Testis (tissue), 3 donors: Measurements from ENCODE around the gene ARHGAP31. TPM values are rescaled to one million over a fixed set of nuclear protein-coding genes. Genes with fewer than 3 reads are reported as not detected.
"Not testable (repeated sequence)": the region's sequence is repeated elsewhere in the genome, so short reads cannot be mapped to it uniquely, and the experiment has no call there.

Source experiments
- DNase-seq: peaks from one replicate; pipeline ENCODE4 v3.0.0-alpha.2; 2019
- H3K27ac ChIP-seq, 2 donors: fragments of 200-600 bp; sonication (generic); one replicate each; pipeline ENCODE4 v1.5.1; 2019
- H3K27me3 ChIP-seq: fragments of 200-600 bp; sonication (generic); one replicate; pipeline ENCODE4 v1.5.1; 2019
- H3K36me3 ChIP-seq: fragments of 200-600 bp; sonication (generic); one replicate; pipeline ENCODE4 v1.5.1; 2017; ENCODE audit warnings: low read depth; ENCODE audit errors: missing control alignments
- H3K4me1 ChIP-seq: fragments of 200-600 bp; sonication (generic); one replicate; pipeline ENCODE4 v1.5.1; 2019
- H3K4me3 ChIP-seq, 2 donors: fragments of 200-600 bp; sonication (generic); one replicate each; pipeline ENCODE4 v1.5.1; 2017 to 2019
- H3K9me3 ChIP-seq: fragments of 200-600 bp; sonication (generic); one replicate; pipeline ENCODE4 v1.5.1; 2017
- POLR2A ChIP-seq: fragments of 450-650 bp; IDR thresholded peaks from one replicate; pipeline ENCODE4 v1.6.1; 2017; ENCODE audit warnings: antibody characterized with exemption, mild to moderate bottlenecking, moderate library complexity
- WGBS, 2 donors: methylation state at CpG; one replicate each; pipeline ENCODE4 v1.1.5; 2018; 5-methylcytosine and 5-hydroxymethylcytosine counted together
- intact Hi-C: fragments of 100-400 bp; cut with DNase I; formaldehyde crosslinking; loops from one replicate; pipeline ENCODE4 v1.15.1; 2023; ENCODE audit warnings: low total_unique reads
- polyA plus RNA-seq: library from polyadenylated mRNA; stranded (reverse); fragments of 350-450 nt; fragmentation: Illumina TruSeq; extraction: RNeasy Lipid Tissue Mini Kit (QIAGEN cat#74804); gene quantifications from one replicate; pipeline ENCODE4 v1.2.3, GENCODE V29; 2014; ENCODE audit warnings: low read depth, low replicate concordance; ENCODE audit not compliant: insufficient read depth
- total RNA-seq, 2 donors: library from RNA; depleted of rRNA; stranded (reverse); fragments of >200 nt; gene quantifications; one replicate each; pipeline ENCODE4 v1.2.3, GENCODE V29; 2016
- TF ChIP-seq, protein P1 (sequence below), 3 experiments: fragments of 450-650 bp in 2 of 3; fragments of 200-600 bp in 1 of 3; sonication (generic) in 1 of 3; IDR thresholded peaks; one replicate each; pipeline ENCODE4 v1.5.1; 2016 to 2019; ENCODE audit warnings: antibody characterized with exemption in 3 of 3, mild to moderate bottlenecking in 2 of 3, moderate library complexity in 1 of 3

The ARHGAP31 gene
- total and polyA plus RNA-seq, 3 donors from 2014 or later, result 5.2 to 6.2 (median 5.6) TPM

DNA sequence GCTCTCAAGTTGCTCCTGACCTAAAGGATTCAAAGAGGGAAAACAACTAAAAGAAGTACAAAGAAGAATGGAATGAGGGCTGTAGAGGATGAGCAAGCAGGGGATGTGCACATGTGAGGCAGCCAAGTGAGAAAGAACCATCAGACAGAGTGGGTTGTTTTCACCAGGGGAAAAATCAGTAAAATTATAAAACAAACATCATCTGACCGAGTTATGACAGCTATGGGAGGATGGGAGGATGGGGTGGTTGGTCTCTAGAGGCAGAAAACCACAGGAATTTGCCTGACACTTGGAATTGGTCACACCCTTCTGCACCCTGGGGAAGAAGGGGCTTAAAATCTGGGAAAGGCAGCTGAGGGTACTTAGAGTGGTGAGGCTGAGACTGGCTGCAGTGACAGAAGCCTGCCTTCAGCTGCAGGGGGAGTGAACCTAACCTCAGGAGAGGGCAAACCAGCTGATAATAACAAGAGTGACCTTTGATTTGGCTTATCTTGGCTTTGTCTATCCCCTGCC, 10.1 kb downstream of the ARHGAP31 start:
- no peak for TF ChIP-seq POLR2A
- TF ChIP-seq, protein P1, sequence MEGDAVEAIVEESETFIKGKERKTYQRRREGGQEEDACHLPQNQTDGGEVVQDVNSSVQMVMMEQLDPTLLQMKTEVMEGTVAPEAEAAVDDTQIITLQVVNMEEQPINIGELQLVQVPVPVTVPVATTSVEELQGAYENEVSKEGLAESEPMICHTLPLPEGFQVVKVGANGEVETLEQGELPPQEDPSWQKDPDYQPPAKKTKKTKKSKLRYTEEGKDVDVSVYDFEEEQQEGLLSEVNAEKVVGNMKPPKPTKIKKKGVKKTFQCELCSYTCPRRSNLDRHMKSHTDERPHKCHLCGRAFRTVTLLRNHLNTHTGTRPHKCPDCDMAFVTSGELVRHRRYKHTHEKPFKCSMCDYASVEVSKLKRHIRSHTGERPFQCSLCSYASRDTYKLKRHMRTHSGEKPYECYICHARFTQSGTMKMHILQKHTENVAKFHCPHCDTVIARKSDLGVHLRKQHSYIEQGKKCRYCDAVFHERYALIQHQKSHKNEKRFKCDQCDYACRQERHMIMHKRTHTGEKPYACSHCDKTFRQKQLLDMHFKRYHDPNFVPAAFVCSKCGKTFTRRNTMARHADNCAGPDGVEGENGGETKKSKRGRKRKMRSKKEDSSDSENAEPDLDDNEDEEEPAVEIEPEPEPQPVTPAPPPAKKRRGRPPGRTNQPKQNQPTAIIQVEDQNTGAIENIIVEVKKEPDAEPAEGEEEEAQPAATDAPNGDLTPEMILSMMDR (IDR thresholded peaks at IDR 0.05), result no peak
- no peak overlapping the region for H3K27ac ChIP-seq
- no peaks in the 10 kb centered on the region for H3K4me1 ChIP-seq
- DNase-seq, result no peak
- H3K27me3 ChIP-seq, result no peaks in the 10 kb centered on the region
- no peak overlapping the region for H3K4me3 ChIP-seq
- 65 to 79% methylated on average over 1 of the region's 1 CpG for WGBS, 2 donors
- intact Hi-C loops, result no loop called here
- H3K36me3 ChIP-seq, result no peaks in the 10 kb centered on the region
- H3K9me3 ChIP-seq, result no peaks in the 10 kb centered on the region

DNA sequence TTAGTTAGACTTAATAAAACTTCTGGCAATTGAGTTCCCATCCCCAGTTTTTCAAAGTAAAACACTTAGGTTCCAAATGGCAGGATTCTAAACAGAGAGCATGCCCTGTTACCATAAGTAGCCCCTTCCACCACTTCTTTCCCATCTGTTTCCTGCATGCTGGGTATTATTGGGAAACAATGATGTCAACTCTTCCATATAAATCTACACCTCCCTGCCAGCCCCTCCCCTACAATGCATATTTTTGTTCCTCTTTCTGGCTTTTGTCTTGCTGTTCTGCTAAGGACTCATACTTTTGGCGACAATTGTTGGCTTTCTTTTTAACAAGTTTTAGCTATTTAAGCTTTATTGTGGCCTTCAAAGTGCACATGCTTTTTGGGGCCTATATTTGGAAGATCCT, 11.1 kb downstream of the ARHGAP31 start:
- WGBS, 2 donors, result 76 to 87% methylated on average over 1 of the region's 1 CpG
- intact Hi-C loops, result no loop called here
- no peaks in the 10 kb centered on the region for H3K36me3 ChIP-seq
- no peaks in the 10 kb centered on the region for H3K4me1 ChIP-seq
- no peak overlapping the region for H3K27ac ChIP-seq
- H3K27me3 ChIP-seq, result no peaks in the 10 kb centered on the region
- no peak for DNase-seq
- no peaks in the 10 kb centered on the region for H3K9me3 ChIP-seq
- H3K4me3 ChIP-seq, result no peak overlapping the region
- TF ChIP-seq, protein P1 (IDR thresholded peaks at IDR 0.05), result no peak
- TF ChIP-seq POLR2A, result no peak

DNA sequence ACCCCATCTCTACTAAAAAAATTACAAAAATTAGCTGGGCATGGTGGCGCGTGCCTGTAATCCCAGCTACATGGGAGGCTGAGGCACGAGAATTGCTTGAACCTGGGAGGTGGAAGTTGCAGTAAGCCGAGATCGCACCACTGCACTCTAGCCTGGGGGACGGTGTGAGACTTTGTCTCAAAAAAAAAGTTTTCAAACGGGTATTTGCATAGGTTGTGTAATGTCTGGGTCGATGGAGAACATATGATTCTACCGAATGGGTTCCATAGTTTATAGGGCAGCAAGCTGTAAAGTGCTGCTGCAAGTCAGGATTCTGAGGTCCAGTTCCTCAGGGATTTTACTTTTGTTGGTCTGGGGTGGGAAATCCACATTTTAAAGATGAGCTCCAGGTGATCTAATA, 12.2 kb downstream of the ARHGAP31 start:
- DNase-seq, H3K9me3 ChIP-seq, H3K27me3 ChIP-seq, H3K4me3 ChIP-seq, intact Hi-C loops, H3K27ac ChIP-seq, H3K36me3 ChIP-seq, H3K4me1 ChIP-seq: not testable (repeated sequence)
- 91 to 96% methylated on average over 9 of the region's 9 CpGs for WGBS, 2 donors

DNA sequence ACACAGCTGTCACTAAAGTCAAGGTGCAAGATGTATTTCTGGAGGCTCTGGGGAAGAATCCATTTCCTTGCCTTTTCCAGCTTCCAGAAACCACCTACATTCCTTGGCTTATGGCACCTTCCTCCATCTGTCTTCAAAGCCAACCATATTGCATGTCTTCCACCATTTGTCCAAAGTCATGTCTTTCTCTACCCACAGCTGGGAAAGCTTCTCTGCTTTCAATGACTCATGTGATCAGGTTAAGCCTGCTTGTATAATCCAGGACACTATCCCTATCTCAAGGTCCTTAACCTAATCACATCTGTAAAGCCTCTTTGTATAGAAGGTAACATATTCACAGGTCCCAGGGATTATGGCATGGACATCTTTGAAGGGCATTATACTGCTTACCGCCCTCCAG, 14.2 kb downstream of the ARHGAP31 start:
- WGBS, 2 donors, result 96 to 100% methylated on average over 1 of the region's 1 CpG
- no peak for DNase-seq
- intact Hi-C loops, result no loop called here
- Histone ChIP-seq H3K9me3 (no peaks in the 10 kb centered on the region), H3K4me3 (no peak overlapping the region), H3K36me3 (no peaks in the 10 kb centered on the region), H3K4me1 (no peaks in the 10 kb centered on the region), H3K27ac (no peak overlapping the region), H3K27me3 (no peaks in the 10 kb centered on the region)
- TF ChIP-seq, protein P1 (IDR thresholded peaks at IDR 0.05), result no peak
- no peak for TF ChIP-seq POLR2A

DNA sequence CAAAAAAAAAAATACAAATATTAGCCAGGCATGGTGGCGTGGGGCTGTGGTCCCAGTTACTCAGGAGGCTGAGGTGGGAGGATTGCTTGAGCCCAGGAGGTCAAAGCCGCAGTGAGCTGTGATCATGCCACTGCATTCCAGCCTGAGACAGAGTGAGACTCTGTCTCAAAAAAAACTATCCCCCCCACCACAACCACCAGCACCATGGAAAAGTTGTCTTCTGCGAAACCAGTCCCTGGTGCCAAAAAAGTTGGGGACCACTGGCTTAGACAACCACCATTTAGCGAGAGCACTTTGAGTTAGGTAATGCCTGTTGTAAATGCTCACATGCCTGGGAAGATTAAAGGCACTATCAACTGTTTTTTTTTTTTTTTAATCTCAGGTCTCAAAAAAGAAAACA, 15.4 kb downstream of the ARHGAP31 start:
- no peaks in the 10 kb centered on the region for H3K27me3 ChIP-seq
- no peaks in the 10 kb centered on the region for H3K4me1 ChIP-seq
- DNase-seq, result no peak
- H3K4me3 ChIP-seq, result no peak overlapping the region
- no peaks in the 10 kb centered on the region for H3K9me3 ChIP-seq
- no peaks in the 10 kb centered on the region for H3K36me3 ChIP-seq
- 91 to 94% methylated on average over 4 of the region's 4 CpGs for WGBS, 2 donors
- no peak overlapping the region for H3K27ac ChIP-seq
- TF ChIP-seq POLR2A, result no peak
- TF ChIP-seq, protein P1 (IDR thresholded peaks at IDR 0.05), result no peak
- intact Hi-C loops, result no loop called here
